Activated CD8-positive, alpha-beta memory T cell treated with anti-CD3 and anti-CD28 coated beads, Interleukin-2, amount 50 U/mL, for 4 hours (primary cell): ENCODE measurements around the gene SPATA33.
"Not testable (repeated sequence)": the region's sequence is repeated elsewhere in the genome, so short reads cannot be mapped to it uniquely, and the experiment has no call there.

ENCODE experiments used
- DNase-seq: peaks from one replicate; pipeline ENCODE4 v3.0.0-alpha.2; 2020

The SPATA33 gene

DNA sequence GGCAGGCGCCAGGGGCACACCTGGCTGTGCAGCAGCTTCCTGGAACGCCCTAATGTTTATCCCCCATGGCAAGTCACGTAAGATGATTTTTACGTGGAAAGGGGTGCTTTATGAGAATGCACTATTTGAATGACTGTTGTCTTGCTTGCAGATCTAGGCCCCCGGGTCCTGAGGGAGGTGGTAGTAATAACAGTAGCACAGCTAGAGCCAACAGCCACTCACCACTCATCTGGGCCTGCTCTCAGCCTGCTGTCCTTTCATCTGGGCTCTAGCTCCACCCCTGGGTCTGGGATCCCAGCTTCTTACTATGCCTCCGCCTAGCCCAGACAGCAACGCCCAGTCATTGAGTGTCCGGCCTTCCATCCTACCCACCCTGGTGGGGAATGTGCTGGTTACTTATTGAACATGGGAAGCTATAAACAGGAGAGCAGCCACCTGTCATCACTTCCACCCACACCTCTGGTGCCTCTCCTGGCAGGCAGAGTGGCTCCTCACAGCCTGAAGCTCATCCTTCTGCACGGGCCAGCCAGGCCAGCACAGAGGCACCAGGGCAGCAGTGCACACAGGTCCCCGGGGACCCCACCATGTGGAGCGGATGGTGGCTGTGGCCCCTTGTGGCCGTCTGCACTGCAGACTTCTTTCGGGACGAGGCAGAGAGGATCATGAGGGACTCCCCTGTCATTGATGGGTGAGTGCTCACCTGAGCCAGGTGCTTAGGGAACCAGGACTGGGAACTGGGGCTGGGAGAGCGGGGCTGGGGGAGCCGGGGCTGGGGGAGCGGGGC, 27.6 kb upstream of the SPATA33 start:
- no peak for DNase-seq

DNA sequence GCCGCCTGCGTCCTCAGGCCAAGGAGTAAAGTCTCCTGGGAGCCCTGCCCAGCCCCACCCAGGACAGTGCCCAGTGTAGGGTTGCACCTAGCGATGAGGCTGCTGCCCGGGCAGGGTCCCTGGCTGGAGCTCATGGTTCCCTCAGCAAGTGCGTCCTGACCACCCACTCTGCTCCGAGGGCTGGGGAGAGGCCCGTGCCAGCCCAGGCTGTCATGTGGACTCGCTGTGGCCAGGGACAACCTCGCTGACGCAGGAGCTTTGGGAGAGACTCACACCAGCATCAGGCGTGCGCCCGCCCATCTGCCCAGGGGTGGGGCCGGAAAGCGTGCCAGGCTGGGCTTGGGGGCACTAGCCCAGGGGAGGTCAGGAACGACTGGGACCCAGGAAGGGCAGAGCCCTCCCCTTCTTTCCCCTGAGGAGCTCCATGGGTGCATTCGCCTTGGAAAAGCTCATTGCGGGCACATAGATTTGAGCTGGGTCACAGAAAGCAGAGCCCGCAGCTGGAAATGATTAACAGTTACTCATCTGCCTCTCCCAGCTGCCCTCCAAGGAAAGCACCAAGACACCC, 24.5 kb upstream of the SPATA33 start:
- no peak for DNase-seq

DNA sequence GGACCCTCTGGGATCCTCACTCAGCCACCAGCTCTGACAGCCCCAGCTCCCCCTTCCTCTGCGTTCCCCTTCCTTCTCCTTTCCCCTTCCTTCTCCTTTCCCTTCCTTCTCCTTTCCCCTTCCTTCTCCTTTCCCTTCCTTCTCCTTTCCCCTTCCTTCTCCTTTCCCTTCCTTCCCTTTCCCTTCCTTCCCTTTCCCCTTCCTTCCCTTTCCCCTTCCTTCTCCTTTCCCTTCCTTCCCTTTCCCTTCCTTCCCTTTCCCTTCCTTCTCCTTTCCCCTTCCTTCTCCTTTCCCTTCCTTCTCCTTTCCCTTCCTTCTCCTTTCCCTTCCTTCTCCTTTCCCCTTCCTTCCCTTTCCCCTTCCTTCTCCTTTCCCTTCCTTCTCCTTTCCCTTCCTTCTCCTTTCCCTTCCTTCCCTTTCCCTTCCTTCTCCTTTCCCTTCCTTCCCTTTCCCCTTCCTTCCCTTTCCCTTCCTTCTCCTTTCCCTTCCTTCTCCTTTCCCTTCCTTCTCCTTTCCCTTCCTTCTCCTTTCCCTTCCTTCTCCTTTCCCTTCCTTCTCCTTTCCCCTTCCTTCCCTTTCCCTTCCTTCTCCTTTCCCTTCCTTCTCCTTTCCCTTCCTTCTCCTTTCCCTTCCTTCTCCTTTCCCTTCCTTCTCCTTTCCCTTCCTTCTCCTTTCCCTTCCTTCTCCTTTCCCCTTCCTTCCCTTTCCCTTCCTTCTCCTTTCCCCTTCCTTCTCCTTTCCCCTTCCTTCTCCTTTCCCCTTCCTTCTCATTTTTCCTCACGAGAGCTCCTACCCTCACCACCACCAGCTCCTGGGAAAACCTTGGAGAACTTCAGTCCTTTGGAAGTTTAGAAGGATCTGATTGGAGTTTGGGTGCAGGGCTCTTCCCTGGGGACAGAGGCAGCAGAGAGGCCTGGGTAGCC, 22.9 kb upstream of the SPATA33 start:
- DNase-seq, result not testable (repeated sequence)

DNA sequence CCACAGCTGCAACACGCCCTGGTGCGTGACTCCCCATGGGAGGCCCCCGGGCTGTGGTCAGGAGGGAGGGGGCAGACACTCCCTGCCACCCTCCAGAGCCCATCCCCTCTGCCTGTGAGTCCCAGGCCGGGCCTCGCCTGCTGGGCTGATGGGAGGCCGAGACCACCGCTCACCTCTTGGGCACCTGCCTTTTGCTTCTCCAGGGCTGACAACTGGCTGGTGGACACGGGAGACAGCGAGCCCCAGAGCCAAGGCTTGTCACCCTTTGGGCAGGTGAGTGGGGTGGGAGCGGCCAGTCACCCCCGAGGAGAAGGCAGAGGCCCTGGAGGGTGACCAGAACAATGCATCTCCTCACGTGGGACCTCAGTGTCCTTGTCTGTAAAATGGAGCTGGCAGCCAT, 21.0 kb upstream of the SPATA33 start:
- no peak for DNase-seq

DNA sequence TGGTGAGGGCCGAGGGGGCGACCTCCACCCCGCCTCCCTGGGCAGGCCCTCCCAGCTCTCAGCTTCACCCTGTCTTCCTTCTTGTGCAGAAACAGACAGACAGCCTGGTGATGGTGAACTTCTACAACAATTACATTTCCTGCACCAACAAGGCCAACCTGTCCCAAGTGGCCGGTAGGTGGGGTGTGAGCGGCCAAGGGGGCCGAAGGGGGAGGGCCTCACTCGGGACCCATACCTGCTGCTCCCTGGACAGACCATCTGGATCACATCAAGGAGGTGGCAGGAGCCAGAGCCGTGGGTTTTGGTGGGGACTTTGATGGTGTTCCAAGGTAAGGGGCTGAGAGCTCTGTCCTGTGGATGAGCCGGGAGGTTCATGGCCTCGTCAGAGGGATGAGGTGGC, 20.3 kb upstream of the SPATA33 start:
- no peak for DNase-seq

DNA sequence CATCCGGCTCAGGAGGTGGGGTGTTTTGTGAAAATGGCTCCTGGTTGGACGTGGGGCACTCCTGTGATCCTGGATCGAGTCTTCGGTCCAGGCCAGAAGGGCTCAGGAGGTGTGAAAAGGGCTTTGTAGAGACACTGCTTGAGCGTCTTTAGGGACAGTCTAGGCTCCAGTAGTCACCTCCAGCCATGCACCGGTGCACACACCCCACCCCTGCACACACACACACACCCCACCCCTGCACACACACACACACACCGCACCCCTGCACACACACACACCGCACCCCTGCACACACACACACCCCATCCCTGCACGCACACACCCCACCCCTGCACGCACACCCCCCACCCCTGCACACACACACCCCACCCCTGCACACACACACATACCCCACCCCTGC, 19.2 kb upstream of the SPATA33 start:
- no peak for DNase-seq

DNA sequence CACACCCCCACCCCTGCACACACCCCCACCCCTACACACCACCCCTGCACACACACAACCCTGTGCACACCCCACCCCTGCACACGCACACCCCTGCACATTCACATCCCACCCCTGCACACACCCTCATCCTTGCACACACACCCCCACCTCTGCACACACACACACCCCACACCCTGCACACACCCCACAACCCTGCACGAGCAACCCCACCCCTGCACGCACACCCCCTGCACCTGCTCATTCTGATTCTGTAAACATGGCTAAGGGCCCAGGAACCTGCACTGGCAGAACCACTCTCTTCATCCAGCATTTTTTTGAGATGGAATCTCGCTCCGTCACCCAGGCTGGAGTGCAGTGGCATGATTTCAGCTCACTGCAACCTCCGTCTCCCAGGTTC, 18.3 kb upstream of the SPATA33 start:
- DNase-seq, result no peak

DNA sequence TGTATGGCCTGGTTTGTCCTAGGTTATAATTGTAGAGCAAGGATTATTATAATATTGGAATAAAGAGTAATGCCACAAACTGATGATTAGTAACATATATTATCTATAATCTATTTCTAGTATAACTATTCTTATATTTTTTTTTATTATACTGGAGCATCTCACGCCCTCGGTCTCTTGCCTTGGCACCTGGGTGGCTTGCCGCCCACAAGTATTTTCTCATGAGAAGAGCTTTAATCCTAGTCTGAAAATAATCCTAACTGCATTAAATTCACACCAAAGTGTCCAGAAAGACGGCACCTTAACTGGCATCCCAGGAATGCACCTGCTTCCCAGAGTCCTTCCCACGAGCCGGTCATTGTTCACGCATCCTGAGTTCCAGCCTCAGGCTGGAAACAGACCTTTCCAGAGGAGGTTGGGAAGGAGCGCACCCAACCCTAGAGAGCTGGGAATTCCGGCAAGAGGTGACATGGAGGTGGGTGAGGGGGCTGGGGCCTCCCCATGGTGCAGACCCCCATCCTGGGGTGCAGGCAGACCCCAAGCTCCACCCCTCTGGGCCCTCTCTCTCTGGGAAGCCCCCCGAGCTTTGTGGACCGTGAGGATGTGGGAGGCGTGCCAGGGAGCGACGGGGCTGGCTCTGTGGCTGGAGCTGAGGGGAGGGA, 16.0 kb upstream of the SPATA33 start:
- no peak for DNase-seq

DNA sequence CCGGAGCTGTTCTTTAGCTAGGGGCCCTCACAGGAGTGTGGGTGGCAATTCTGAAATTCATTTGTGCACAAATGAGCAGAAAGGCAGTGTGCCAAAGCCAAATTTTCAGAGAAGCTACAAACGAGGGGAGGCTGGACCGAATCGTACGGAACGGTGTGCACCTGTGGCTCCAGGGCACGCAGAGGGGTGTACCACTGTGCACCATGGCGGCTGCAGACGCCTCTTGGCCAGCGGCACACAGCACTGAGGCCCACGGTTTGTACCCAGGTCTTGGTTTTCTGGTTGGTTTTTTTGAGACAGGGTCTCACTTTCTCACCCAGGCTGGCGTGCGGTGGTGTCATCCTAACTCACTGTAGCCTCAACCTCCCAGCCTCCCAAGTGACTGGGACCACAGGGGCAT, 15.1 kb upstream of the SPATA33 start:
- no peak for DNase-seq

DNA sequence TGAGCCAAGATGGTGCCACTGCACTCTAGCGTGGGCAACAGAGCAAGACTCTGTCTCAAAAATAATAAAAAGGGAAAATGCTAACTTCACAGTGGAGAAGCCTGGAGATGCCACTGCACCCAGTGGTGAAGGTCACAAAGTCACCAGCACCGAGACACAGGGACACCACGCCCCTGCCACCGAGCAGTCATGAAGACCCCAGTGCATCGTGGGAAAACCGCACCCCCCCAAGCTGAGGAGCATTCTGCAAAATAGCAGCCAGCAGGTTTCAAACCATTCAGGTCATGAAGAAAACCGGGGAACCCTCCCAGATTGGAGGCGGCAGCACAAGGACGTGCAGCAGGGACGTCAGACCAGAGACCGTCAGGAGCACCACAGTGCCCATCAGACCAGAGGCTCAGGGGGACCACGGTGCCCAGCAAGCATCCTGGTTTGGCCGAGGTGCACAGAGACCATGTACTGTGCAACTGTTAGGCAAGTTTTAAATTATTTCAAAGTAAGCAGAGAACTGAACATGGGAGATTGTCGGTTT, 13.8 kb upstream of the SPATA33 start:
- DNase-seq, result no peak

DNA sequence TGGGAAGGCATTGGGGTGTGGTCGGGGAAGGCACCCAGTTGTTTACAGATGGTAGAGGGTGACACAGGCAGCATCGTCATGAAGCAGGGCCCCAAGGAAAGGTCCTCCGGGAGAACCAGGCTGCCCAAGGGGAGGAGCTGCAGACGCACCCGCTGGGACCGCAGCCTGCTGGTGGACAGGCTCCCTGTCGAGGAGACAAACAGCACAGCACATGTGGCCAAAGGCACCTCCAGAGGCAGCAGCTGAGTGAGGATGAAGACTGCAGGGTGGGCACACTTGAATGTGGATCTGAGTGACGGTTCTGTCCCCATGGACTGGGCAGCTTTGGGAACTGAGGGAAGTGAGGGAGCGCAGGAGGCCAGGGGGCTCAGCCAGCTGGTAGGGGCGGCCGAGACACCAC, 12.5 kb upstream of the SPATA33 start:
- DNase-seq, result no peak

DNA sequence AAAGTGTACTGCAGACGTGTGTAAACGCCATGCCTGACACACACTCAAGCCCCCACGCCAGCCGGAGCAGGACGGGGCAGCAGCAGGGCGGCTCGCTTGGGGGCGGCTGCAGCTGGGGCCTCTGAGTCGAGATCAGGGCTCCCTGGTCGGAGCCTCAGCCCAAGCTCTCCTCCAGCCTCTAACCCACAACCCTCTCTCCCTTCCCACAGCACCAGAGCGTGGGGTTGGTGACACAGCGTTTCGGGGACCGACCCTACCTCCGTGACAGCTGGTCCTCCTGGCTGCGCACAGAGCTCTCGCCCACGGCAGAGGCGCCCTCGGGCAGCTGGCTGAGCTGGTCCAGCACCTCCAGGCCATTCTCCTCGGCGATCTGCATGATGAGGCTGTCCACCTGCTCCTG, 11.4 kb upstream of the SPATA33 start:
- DNase-seq, result no peak

DNA sequence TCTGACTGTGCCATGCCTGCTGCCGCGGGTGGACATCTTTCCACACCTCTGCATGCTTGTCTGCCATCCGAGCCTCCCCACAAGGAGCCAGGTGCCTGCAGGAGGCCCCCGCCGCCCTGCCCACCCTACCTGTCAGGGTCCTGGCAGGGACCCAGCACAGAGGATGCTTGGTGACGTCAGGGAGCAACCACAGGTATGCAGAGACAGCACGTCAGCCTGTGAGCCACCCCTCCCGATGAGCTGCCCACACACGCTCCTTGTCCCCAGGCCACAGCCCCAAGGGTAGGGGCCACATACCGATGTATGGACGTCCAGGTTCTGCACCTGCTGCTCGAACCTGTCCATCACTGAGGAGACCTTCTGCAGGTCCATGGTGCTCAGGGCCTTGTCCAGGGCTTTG, 10.7 kb upstream of the SPATA33 start:
- DNase-seq, result no peak

DNA sequence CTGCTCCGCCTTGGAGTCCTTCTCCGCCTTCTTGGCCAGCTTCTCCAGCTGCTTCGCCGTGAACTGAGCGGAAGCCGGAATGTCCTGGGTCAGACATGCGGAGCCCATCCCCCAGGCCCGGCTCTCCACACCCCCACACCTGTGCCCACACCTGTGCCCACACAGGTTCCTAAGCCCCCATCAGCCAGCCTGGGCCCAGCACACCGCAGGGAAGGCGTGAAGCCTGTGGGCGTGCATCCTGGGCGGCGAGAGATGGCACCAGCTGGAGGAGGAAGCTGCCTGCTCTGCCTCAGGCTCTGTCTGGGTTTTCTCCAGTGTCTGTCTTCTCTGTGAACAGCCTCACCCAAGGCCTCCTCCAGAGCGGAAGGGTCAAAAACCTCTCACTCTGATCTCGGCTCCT, 6.1 kb upstream of the SPATA33 start:
- DNase-seq, result no peak

DNA sequence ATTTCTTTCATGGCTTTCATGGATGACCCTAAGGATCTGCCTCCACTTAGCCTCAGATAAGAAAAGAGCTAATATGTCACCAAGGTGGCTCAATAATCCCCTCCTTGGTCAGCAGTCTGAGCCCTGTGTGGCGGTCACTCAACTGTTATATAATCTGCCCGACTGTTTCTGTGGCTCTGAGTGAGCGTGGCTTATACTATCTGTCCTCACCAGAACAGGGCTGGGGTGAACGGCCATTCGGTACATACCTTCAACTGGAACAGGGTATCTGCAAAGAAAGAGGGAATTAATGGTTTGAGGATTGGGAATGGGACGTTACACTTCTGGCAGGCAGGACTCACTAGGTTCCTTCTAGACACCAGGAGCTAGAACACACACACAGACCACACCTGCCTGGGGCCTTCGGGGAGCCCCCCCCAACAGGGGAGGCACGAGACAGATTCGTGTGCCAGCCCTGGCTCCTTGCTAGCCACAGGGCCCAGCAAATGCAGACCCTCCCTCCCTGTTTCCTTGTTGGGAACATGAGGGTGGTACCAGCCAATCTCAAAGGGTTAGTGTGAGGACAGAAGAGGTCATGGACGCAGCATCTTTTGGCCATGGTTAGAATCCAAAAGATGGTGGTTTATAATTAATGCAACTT, 3.9 kb upstream of the SPATA33 start:
- DNase-seq, result no peak

DNA sequence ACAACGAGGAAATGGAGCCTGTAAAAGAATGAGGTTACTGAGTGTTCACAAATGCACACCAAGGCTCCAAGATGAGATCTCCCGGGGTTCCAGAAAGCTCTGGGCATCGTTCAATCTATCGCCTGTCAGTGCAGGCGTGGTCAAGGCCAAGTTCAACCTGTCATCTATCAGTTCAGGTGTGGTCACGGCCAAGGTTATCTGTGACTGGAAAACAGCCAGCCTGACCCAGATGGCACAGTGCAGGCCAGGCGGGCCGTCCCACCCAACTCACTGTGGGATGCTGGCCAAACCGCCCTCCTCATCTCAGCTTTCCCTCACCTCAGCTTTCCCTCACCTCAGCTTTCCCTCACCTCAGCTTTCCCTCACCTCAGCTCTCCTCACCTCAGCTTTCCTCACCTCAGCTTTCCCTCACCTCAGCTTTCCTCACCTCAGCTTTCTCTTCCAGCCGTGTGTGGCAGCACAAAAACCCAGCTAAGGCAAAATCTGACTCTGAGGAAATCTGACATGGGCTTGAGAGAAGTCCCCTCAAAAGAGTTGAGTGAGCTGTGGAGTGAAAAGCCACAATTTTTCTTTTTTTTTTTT, 2.5 kb upstream of the SPATA33 start:
- DNase-seq, result no peak

DNA sequence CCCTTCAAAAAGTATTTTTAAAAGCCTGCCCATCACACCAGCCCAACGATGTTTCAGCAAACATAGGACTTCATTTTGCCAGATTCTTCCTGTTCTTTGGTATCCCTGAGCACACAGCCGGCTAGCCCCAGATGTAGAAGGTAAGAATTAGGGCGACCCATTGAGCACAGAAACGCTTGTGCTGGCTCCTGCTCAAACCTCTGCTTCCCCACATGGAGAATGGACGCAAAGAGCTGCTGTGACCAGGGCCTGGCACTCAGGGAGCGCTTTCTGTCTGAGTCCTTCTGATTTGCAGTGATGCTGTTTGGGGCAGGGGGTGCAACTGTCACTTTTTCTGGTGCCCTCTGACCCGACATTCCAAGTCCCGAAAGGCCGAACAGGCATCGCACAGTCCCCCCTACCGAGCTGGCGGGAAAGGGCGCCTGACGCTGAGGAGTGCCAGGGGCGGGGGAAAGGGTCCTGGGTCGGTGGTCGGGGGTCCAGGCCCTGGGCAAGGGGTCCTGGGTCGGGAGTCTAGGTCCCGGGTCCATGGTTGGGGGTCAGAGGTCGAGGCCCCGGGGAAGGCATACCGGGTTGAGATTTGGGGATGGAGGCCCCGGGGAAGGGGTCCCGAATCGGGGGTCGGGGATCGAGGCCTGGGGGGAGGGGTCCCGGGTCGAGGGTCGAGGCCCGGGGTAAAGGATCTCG, 1.1 kb upstream of the SPATA33 start:
- DNase-seq, result no peak

DNA sequence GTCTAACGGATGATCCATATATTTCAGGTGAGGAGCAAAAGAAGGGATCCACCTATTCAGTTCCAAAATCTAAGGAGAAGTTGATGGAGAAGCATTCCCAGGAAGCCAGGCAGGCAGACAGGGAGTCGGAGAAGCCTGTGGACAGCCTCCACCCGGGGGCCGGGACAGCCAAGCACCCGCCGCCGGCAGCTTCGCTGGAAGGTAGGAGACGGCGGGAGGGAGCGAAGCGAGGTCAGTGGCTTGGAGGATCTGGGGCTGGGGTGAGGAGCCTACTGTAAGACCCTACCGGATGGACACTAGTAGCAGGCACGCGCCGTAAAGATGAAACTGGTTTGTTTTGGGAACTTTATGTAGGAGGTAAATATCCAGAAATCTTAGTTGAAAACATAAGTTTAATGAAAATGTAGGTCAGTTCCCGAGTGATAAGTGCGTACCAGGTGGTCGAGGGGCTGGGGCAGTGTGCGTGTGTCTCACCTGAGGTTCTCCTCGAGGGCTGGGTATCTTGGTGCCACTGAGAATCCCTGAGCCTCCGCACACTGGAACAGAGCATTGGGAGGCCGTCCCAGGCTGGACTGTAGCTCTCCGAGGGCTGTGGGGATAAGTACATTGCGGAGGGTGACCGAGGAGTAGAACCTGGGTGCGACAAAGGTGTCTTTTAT, 714 bp downstream of the SPATA33 start:
- no peak for DNase-seq

DNA sequence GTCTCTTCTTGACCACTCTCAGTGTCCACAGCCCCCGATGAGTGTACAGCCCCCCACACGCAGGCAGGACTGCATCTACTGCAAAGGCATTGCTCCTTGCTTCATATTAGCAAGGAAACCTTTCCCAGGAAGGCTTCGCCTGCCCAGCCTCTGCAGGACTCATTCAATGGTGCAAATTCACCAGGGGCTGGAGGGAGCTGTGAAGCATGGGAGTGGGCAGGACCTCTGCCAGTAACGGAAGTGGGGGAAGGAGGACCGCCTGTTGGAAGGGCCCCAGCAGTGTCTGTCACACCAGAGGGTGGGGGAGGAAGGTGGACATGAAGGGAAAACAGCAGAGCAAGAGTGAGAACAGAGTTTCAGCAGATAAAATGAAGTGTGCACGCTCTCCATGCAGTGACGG, 2.5 kb downstream of the SPATA33 start:
- DNase-seq, result no peak

DNA sequence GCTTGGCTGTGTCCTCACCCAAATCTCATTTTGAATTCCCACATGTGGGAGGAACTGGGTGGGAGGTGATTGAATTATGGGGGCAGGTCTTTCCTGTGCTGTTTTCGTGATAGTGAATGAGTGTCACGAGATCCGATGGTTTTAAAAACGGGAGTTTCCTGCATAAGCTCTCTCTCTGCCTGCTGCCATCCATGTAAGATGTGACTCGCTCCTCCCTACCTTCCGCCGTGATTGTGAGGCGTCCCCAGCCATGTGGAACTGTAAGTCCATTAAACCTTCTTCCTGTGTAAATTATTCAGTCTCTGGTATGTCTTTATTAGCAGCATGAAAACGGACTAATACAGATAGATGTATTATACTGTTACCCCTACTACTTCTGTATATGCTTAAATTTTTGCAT, 3.6 kb downstream of the SPATA33 start:
- no peak for DNase-seq

DNA sequence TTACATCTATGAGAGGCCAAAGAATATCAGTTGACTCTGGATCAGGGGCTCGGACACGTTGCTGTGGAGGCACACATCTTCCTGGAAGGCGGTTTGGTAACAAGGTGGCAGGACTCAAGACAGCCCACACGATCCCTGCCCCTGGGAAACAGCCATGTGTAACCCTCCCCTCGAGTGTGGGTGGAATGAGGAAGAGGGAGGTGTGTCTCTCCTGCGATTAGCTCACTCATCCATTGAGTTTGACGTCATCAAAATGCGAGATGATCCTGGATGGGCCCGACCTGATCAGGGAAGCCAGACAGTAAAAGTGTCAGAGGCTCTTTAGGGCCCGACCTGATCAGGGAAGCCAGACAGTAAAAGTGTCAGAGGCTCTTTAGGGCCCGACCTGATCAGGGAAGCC, 6.6 kb downstream of the SPATA33 start:
- not testable (repeated sequence) for DNase-seq
